ENCODE data around the gene ENDOV. TPM values are rescaled to one million over a fixed set of nuclear protein-coding genes. Genes with fewer than 3 reads are reported as not detected.

Gene ENDOV
- total RNA-seq, 4 donors from 2014 or later: 12.4 to 17.7 (median 15.4) TPM

- Histone ChIP-seq H3K9me3 (no peaks in the 10 kb centered on the region), H3K4me1 (no peaks in the 10 kb centered on the region), H3K27me3 (peaks cover 8% of the 10 kb centered on the region), H3K27ac (no peak overlapping the region), H3K36me3 (peaks cover 0 to 10% of the 10 kb centered on the region in 2 donors), H3K4me3 (no peak overlapping the region)
- whole genome bisulfite sequencing, 2 donors (ENCODE audit: low coverage in 1 of 2): 33% methylated on average over 6 of the region's 12 CpGs; no CpG with 5 or more reads in 1 of the 2 donors
- ATAC-seq: no peak
- no peak for TF ChIP-seq POLR2A (IDR thresholded peaks at IDR 0.05)
- TF ChIP-seq POLR2AphosphoS5 (IDR thresholded peaks at IDR 0.05): no peak
- no peak for TF ChIP-seq EP300 (IDR thresholded peaks at IDR 0.05)
- TF ChIP-seq, protein P1, sequence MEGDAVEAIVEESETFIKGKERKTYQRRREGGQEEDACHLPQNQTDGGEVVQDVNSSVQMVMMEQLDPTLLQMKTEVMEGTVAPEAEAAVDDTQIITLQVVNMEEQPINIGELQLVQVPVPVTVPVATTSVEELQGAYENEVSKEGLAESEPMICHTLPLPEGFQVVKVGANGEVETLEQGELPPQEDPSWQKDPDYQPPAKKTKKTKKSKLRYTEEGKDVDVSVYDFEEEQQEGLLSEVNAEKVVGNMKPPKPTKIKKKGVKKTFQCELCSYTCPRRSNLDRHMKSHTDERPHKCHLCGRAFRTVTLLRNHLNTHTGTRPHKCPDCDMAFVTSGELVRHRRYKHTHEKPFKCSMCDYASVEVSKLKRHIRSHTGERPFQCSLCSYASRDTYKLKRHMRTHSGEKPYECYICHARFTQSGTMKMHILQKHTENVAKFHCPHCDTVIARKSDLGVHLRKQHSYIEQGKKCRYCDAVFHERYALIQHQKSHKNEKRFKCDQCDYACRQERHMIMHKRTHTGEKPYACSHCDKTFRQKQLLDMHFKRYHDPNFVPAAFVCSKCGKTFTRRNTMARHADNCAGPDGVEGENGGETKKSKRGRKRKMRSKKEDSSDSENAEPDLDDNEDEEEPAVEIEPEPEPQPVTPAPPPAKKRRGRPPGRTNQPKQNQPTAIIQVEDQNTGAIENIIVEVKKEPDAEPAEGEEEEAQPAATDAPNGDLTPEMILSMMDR (IDR thresholded peaks at IDR 0.05): no peak
Measured at GRCh38 chr17:80443498-80443897, 28.5 kb downstream of the ENDOV start.

- Histone ChIP-seq H3K27me3 (peaks cover 8% of the 10 kb centered on the region), H3K36me3 (peaks cover 0 to 10% of the 10 kb centered on the region in 2 donors), H3K4me1 (no peaks in the 10 kb centered on the region), H3K27ac (no peak overlapping the region), H3K4me3 (no peak overlapping the region), H3K9me3 (no peaks in the 10 kb centered on the region)
- no peak for ATAC-seq
- 27% methylated on average over 3 of the region's 31 CpGs; no CpG with 5 or more reads in 1 of the 2 donors for WGBS, 2 donors (ENCODE audit: low coverage in 1 of 2)
- TF ChIP-seq POLR2A (IDR thresholded peaks at IDR 0.05) (no peak), POLR2AphosphoS5 (IDR thresholded peaks at IDR 0.05) (no peak), EP300 (IDR thresholded peaks at IDR 0.05) (no peak)
- TF ChIP-seq, protein P1 (IDR thresholded peaks at IDR 0.05): no peak
Measured at GRCh38 chr17:80443916-80444643, 29.1 kb downstream of the ENDOV start.

- Histone ChIP-seq H3K9me3 (no peaks in the 10 kb centered on the region), H3K27ac (no peak overlapping the region), H3K4me3 (no peak overlapping the region), H3K4me1 (peaks cover 0 to 3% (median 0%) of the 10 kb centered on the region in 3 donors), H3K27me3 (peaks cover 8% of the 10 kb centered on the region), H3K36me3 (peaks cover 0 to 10% of the 10 kb centered on the region in 2 donors)
- no peak for ATAC-seq
- WGBS, 2 donors (ENCODE audit: low coverage in 1 of 2): 60% methylated on average over 1 of the region's 6 CpGs; no CpG with 5 or more reads in 1 of the 2 donors
- no peak for TF ChIP-seq POLR2A (IDR thresholded peaks at IDR 0.05)
Measured at GRCh38 chr17:80444644-80444979, 29.6 kb downstream of the ENDOV start.

GRCh38 chr17:80445007-80445725, 30.2 kb downstream of the ENDOV start:
- Histone ChIP-seq H3K4me1 (peaks cover 0 to 9% (median 0%) of the 10 kb centered on the region in 3 donors), H3K27ac (no peak overlapping the region), H3K9me3 (no peaks in the 10 kb centered on the region), H3K27me3 (peaks cover 8% of the 10 kb centered on the region), H3K36me3 (peaks cover 0 to 10% of the 10 kb centered on the region in 2 donors), H3K4me3 (no peak overlapping the region)
- no peak for TF ChIP-seq POLR2A (IDR thresholded peaks at IDR 0.05)
- TF ChIP-seq, protein P1 (IDR thresholded peaks at IDR 0.05): no peak
- no peak for TF ChIP-seq EP300 (IDR thresholded peaks at IDR 0.05)
- no peak for TF ChIP-seq POLR2AphosphoS5 (IDR thresholded peaks at IDR 0.05)
- ATAC-seq: no peak
- no CpG with 5 or more reads among the region's 26 CpGs for WGBS, 2 donors (ENCODE audit: low coverage in 1 of 2)

GRCh38 chr17:80445726-80446110, 30.8 kb downstream of the ENDOV start:
- WGBS, 2 donors (ENCODE audit: low coverage in 1 of 2): 70% methylated on average over 2 of the region's 10 CpGs; no CpG with 5 or more reads in 1 of the 2 donors
- no peak for ATAC-seq
- Histone ChIP-seq H3K4me1 (peaks cover 0 to 14% (median 0%) of the 10 kb centered on the region in 3 donors), H3K9me3 (no peaks in the 10 kb centered on the region), H3K4me3 (no peak overlapping the region), H3K36me3 (peaks cover 0 to 10% of the 10 kb centered on the region in 2 donors), H3K27ac (no peak overlapping the region), H3K27me3 (peaks cover 8% of the 10 kb centered on the region)
- TF ChIP-seq EP300 (IDR thresholded peaks at IDR 0.05): no peak
- no peak for TF ChIP-seq POLR2AphosphoS5 (IDR thresholded peaks at IDR 0.05)
- TF ChIP-seq, protein P1 (IDR thresholded peaks at IDR 0.05): no peak
